ENCODE measurements around the gene SLC9A9. TPM values are rescaled to one million over a fixed set of nuclear protein-coding genes. Genes with fewer than 3 reads are reported as not detected.

SLC9A9 gene
- total and polyA plus RNA-seq, 9 of the 15 experiments (the other 6 are each of a cell fraction or from before 2014, with no cell fraction given) = 0.03 to 0.13 TPM; not detected in 7

DNA sequence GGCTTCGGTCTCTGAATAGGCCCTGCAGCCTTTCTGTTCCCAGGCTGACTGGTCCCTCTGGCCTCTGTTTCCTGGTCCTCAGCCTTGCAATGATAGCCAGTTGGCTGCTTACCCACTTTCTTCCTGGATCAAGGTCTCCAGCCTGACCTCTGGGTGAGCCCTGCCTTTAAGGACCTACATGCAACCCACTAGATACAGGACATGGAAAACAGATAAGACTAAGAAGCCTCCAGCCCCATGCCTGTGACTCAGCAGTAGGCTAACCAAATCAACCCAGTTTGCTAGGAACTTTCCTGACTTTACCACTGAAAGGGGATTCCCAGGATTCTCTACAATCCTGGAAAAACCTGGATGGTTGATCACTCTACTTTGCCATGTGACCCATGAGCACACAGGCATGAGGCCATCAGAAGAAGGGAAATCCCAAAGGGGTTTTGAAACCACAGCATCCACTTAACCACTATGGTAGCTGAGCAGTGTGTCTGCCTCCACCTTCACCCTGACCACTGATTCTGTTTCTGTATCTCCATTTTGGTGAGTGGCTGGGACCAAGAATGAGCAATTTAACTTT is 540.6 kb downstream of the SLC9A9 start (continued):
- TF ChIP-seq, protein P1, sequence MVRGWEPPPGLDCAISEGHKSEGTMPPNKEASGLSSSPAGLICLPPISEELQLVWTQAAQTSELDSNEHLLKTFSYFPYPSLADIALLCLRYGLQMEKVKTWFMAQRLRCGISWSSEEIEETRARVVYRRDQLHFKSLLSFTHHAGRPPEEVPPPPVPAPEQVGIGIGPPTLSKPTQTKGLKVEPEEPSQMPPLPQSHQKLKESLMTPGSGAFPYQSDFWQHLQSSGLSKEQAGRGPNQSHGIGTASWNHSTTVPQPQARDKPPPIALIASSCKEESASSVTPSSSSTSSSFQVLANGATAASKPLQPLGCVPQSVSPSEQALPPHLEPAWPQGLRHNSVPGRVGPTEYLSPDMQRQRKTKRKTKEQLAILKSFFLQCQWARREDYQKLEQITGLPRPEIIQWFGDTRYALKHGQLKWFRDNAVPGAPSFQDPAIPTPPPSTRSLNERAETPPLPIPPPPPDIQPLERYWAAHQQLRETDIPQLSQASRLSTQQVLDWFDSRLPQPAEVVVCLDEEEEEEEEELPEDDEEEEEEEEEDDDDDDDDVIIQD (CRISPR knock-in tag; IDR thresholded peaks at IDR 0.05) = no peak
- no peak for TF ChIP-seq SRSF1 (IDR thresholded peaks at IDR 0.05; ENCODE audit: low read depth, low read length)
- TF ChIP-seq ZNF184 (CRISPR knock-in tag; IDR thresholded peaks at IDR 0.05) = no peak
- no peak for TF ChIP-seq NFYB (IDR thresholded peaks at IDR 0.05; ENCODE audit: extremely low read depth, insufficient read length)
- no peak for TF ChIP-seq SLC30A9 (CRISPR knock-in tag; IDR thresholded peaks at IDR 0.05)
- TF ChIP-seq ZNF507 (tag; conservative IDR thresholded peaks at IDR 0.05) = no peak
- TF ChIP-seq RBM15 (IDR thresholded peaks at IDR 0.05; ENCODE audit: insufficient read depth, low read length) = no peak
- TF ChIP-seq ZNF785 (CRISPR knock-in tag; IDR thresholded peaks at IDR 0.05) = no peak

GRCh38 chr3:143306407-143306806 is 541.9 kb downstream of the SLC9A9 start:
- ATAC-seq (no peak), FAIRE-seq (no peak), DNase-seq (ENCODE audit: extremely low read depth in 1 of 4, low spot score in 3 of 4) (no peak)
- TF ChIP-seq NFIC (IDR thresholded peaks at IDR 0.05) = peak; percentile 27; the same call in 1 of the 2 replicates
- TF ChIP-seq PTBP1 (IDR thresholded peaks at IDR 0.05; ENCODE audit: low read depth, low read length) = no peak
- TF ChIP-seq SP1 (CRISPR knock-in tag; IDR thresholded peaks at IDR 0.05) = no peak
- peak; percentile 9 for TF ChIP-seq RBM25 (IDR thresholded peaks at IDR 0.05; ENCODE audit: low read depth, low read length, severe bottlenecking)
- H4K20me1 ChIP-seq (replicated peaks; ENCODE audit: control insufficient read depth, insufficient read depth, low read length) = no peaks in the 10 kb centered on the region
- H3K79me2 ChIP-seq (ENCODE audit: control insufficient read depth, insufficient read depth, low read length) = no peaks in the 10 kb centered on the region
- intact Hi-C loops (cut with micrococcal nuclease) (no loop called here), in situ Hi-C loops (cut with MboI) (no loop called here)
- H3K4me1 ChIP-seq (replicated peaks in 1 of 2; ENCODE audit: control insufficient read depth in 2 of 2, insufficient read depth in 2 of 2, low read length in 2 of 2) = peaks cover 18 to 52% of the 10 kb centered on the region in 2 experiments; a peak in 4 of 5 replicates
- no peak overlapping the region; the same call in 2 of the 3 replicates for H3K27ac ChIP-seq (ENCODE audit: extremely low read depth, low read depth, low read length)
- no peaks in the 10 kb centered on the region for H3K9me1 ChIP-seq (ENCODE audit: control insufficient read depth, insufficient read depth, low read length)
- H2AFZ ChIP-seq (ENCODE audit: low read depth, low read length) = peak overlapping the region; percentile 58
- BruUV-seq (replicated peaks) = no TSS peak
- no peaks in the 10 kb centered on the region for H3K27me3 ChIP-seq (ENCODE audit: control insufficient read depth in 2 of 2, insufficient read depth in 2 of 2, low read length in 2 of 2)
- ChIA-PET CTCF (ENCODE audit: low intra/inter-chr PET ratio) (no interaction called here), POLR2A (interaction anchor here (0.9 to 1.8 kb wide), 2 partner anchors 12 to 19 kb away, joined by 4 to 6 read pairs; no protein-coding TSS in a partner anchor)
- H3K9ac ChIP-seq (ENCODE audit: insufficient read depth in 1 of 2, low read depth in 2 of 2, low read length in 2 of 2) = no peak overlapping the region
- no peak overlapping the region for H3K4me3 ChIP-seq
- WGBS (ENCODE audit: insufficient coverage, low coverage, missing lambda C conversion rate) = 29% methylated on average over 1 of the region's 1 CpG
- H3K4me2 ChIP-seq (ENCODE audit: insufficient read depth, low read length) = no peak overlapping the region
- no peaks in the 10 kb centered on the region for H3K9me3 ChIP-seq (replicated peaks; ENCODE audit: control insufficient read depth, insufficient read depth, low read depth, low read length)
- H3K36me3 ChIP-seq (ENCODE audit: control insufficient read depth, insufficient read depth, low read length) = no peaks in the 10 kb centered on the region
